NCI-H2107 (cell line): Measurements from ENCODE around the gene SERPINB8.
"Not testable (repeated sequence)": the region's sequence is repeated elsewhere in the genome, so short reads cannot be mapped to it uniquely, and the experiment has no call there.

ENCODE experiments used
- DNase-seq: peaks from one replicate; lab custom pipeline; 2025; lab: John Stamatoyannopoulos, UW

SERPINB8 gene, protein sequence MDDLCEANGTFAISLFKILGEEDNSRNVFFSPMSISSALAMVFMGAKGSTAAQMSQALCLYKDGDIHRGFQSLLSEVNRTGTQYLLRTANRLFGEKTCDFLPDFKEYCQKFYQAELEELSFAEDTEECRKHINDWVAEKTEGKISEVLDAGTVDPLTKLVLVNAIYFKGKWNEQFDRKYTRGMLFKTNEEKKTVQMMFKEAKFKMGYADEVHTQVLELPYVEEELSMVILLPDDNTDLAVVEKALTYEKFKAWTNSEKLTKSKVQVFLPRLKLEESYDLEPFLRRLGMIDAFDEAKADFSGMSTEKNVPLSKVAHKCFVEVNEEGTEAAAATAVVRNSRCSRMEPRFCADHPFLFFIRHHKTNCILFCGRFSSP

DNA sequence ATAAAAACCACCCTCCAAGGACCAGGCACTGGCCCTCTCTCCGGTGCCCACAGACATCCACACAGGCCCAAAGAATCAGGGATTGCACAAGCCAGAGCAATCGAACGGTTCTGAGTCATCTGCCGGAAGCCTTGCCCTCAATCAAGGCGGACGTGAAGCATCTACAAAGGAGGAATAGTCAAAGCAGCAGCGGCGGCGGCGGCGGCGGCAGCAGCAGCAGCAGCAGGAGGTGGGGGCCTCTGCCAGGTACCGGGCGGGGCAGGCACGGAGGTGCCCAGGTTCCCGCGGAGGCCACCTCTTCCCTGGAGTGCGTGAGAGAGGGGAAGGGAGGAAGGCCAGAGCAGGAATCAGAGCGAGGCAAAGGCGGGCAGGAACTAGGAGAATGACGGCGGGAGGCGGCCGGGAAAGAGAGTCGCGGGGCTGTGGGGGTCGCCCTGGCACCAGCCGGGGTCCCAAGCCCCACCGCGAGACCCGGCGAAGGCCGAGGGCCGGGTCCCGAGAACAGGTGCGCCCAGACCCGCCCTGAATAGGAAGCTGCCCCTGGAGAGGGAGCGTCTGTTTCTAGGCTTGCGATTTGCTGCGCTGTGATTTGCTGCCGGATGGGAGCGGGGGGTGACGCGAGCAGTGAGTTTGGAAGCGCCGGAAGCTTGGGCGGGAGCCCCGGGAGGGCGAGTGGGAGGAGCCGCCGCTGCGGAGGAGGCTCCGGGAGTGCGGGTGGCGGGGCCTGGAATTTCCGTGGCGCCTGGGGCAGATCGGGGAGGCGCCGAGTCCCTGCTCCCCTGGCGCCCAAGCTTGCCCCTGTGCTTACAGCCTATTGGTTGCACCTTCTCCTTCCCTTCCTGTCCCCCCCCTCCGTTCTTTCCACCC, at the start of gene SERPINB8:
Gene SERPINB8 (plus strand): TSS at position 140 of the 867 bp plus-strand sequence. CDS start 8,228 bp downstream, outside the sequence.
- DNase-seq: peak; percentile 95

DNA sequence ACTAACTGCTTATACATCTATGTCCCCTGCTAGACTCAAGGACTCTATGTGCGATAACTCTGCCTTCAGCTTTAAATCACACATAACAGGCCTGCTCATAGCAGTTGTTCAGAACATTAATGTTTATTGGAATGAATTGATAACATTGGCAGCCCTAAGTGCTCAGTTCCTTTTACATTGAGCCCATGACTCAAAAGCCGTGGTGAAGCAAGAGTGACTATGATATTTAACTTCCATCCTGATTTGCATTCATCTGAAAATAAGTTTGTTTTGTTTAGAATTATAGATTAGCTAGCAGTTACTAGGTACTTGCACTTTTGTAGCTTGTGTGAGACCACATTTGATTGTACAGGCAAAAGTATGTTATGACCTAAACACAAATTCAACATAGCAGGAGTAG, 47.8 kb upstream of the SERPINB8 start:
- DNase-seq: no peak

DNA sequence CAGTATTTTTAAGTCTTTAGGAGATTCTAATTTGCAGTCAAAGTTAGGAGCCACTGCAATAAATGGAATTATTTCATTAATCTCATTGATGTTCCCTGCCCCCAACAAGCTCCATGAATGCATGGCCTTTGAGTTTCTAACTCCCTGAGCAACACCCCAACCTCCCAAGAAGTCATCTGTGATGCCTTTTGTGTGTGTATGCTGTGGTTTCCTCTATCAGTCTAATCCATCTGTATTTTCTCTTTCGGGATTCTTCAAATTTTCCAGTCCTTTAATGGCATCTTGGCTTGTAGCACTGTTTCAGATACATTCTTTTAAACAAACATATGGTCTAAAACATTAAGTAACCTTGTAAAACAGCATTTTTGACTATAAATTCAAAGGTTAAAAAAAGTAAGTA, 45.3 kb upstream of the SERPINB8 start:
- no peak for DNase-seq

DNA sequence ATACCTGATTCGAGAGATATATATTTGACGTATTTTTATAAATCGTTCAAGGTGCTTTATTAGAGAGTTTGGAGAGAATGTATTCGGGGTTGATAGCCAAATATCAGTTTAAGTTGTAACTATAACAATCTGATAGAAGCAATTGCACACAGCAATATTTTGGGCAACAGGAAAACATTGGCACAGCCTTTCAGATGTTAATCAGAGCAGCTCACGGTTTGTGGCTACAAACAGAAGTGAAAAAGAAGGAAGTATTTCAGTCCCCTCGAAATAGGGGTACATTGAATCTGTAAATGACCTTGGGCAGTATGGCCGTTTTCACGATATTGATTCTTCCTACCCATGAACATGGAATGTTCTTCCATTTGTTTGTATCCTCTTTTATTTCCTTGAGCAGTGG, 41.5 kb upstream of the SERPINB8 start:
- no peak for DNase-seq

DNA sequence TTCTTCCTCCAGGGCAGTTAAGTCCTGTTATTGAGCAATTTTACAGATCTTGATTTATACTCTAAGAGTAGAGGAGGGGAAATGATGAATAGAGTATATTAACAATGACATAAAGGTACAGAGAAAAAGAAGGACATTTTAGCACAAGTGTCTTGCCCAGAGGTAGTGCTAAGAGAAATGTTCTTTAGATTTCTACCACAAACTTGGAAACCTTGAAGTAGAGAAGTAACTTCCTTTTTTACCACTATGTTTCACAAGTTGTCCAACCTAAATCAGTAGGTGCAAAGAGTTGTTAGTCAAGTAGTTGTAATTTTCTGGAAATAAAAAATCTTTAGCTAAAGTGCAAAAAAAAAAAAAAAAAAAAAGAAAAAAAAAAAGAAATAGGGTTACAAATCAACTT, 40.5 kb upstream of the SERPINB8 start:
- DNase-seq: not testable (repeated sequence)

DNA sequence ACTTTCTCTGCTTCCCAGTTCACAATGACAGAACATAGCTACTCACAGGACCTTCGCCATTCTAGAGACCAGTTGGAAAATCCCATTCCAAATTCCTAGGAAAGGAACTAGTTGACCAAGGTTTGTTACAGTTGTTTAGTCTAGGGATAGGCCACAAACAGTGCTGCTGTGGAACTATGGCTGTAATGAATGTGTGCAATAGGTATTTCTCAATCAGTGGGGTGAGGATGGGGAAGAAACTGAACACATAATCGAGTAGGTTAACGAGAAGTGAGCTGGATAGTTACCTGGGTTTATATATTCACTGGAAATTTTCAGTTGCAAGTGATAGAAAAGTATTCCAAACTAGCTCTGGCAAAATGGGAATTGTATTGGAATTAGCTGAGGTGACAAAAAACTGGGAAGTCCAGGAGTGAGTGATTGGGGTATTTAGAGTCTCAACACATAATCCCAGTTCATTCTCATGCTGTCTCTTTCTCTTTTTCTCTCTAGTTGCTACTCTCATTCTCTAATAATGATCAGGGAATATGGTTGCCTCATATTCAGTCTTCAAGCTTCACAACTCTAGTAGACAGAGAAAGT, 39.0 kb upstream of the SERPINB8 start:
- no peak for DNase-seq

DNA sequence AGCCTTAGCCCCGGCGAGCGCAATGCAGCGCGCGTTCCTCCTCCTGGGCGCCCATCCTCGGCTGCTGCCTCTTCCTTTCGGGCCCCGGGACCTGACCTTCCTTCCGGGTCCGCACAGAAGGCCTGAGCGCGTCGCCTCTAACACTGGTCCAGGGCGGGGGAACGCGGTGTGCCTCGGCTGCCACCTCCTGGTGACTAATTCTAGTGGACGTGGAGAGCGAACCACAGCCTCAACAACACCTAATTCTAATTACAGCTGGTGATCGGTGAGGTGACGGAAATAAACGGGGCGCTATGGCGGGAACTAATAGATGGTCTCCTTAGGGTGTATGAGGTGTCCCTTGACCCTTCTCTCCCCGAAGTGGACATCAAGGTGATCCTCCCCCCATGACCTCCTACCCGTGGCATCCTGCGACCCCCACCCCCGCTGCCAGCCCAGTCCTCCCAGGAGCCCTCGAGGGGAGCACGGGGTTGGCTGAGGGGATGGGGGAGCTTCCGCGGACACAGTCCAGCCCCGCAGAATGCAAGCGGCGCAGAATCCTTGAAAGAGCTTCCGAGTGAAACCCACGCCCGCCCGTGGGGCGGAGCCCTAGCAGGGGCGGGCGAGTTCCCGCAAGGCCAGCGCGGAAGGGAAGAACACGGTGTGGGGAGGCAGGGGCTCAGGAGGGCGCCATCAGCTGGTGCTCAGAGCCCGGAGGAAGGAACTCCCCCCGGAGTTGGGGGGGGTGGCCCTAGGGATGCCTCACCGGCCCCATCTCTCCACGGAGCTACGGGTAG, 33.5 kb upstream of the SERPINB8 start:
- peak; percentile 77 for DNase-seq

DNA sequence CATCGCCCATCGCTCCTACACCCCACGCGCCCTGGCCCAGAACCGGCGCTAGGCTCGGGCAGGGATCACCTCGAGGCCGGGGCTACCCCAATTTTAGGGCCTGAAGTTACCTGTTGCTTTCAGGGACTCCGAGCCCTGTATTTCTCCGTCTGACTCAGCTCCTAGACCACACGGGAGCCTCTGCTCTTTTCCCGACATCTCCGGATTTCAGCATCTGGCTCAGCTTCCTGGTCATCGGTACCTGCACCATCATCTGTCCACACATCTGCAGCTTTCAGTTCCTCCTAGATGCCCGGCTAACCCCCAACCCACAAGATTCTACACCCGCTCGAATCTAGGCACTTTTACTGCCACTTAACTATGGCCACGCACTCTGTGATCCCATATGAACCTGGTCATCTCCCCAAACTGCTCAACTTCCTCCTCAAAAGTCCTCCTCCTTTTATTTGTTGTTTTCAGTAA, 32.9 kb upstream of the SERPINB8 start:
- no peak for DNase-seq

DNA sequence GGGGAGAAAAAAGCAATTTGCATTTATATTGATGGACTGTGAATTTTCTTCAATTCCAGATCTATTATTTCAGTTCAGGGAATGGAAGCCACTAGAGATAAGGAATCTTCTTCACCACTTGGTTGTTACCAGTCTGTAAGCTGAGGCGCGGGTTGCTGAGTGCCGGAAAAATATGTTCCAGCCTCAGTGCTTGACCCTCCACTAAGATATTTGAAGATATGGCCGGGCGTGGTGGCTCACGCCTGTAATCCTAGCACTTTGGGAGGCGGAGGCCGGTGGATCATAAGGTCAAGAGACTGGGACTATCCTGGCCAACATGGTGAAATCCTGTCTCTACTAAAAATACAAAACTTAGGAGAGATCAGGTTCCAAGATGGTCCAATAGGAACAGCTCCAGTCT, 29.9 kb upstream of the SERPINB8 start:
- no peak for DNase-seq

DNA sequence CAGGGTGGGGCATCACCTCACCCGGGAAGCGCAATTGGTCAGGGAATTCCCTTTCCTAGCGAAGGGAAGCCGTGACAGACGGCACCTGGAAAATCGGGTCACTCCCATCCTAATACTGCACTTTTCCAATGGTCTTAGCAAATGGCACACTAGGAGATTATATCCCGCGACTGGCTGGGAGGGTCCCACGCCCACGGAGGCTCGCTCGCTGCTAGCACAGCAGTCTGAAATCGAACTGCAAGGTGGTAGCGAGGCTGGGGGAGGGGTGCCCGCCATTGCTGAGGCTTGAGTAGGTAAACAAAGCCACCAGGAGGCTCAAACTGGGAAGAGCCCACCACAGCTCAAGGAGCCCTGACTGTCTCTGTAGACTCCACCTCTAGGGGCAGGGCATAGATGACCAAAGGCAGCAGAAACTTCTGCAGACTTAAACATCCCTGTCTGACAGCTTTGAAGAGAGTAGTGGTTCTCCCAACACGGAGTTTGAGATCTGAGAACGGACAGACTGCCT, 29.3 kb upstream of the SERPINB8 start:
- not testable (repeated sequence) for DNase-seq

DNA sequence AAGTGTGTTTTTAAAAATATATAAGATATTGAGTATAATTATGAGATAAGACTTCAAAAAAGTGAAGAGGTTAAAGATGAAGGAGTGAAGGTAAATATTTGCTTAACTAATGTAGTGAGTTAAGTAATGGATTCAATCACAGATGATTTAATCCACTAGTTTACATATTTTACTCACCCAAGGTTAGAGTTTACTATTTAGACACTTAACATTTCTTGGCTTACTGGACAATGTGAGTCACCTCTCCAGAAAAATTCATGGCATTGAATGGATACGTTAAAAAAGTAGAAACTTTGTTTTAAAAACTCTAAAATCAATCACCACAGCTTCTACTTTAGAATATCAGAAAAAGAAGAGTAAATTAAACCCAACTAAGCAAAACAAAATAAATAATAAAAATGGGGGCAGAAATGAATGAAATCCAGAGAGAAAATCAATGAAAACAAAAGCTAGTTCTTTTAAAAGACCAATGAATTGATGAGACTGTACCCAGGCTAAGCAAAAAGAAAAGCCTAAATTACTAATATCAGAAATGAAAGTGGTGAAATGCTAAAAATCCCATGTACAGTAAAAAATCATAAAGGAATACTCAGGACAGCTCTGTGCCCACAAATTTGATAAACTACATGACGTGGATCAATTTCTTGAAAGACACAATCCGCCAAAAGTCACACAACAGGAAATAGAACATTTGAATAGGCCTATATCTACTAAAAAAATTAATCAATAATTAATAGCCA, 22.7 kb upstream of the SERPINB8 start:
- no peak for DNase-seq

DNA sequence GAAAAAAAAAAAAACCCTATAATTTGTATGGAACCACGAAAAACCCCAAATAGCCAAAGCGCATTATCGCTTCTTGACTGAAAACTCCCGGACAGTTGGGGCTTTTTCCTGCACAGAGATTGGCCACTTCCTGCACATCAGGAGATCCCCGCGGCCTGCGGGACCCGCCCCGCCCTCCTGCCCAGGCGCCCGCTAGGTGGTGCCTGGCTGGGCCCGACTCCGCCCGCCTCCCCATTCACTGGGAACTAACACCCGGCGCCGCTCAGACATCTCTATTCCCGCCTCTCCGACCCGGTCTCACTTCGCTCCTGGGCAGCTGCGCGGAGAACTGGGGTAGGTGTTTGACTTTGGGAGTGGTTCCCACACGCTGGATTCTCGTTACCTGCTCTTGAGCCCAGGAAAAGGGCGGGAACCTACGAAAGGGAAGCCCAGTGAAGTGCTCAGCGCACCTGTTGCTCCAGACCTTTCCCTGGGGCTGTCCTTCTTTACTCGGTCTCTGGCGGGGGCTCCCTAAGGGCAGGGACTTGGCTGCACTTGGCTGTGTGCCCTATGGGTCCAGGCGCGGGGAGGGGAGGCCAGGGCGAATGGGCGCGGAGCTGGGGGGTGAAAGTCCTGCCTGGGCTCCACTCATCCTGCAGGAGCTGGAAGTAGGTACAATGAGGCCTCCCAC, 20.7 kb upstream of the SERPINB8 start, which contains the start of gene HMSD:
Gene HMSD (plus strand): TSS at position 234 of the 670 bp plus-strand sequence. CDS start 4,155 bp downstream, outside the sequence.
- peak; percentile 51 for DNase-seq

DNA sequence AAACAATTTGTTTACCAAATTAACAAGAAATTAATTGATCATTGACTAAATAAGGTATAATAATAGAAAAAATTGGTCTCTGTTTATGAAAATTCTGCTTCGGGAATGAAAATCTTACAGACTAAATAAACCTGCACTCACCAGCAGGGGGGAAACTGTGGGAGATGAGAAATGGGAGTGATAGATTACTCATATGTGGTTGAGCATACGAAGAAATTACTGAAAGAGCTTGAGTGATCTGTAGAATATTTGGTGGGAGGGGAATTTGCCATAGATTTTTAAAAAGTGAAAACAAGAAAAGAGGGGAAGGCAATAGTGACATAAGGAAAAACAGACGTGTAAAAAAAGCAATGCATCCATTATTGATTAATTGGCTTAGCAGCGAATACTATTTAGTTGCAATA, 18.6 kb upstream of the SERPINB8 start:
- no peak for DNase-seq

DNA sequence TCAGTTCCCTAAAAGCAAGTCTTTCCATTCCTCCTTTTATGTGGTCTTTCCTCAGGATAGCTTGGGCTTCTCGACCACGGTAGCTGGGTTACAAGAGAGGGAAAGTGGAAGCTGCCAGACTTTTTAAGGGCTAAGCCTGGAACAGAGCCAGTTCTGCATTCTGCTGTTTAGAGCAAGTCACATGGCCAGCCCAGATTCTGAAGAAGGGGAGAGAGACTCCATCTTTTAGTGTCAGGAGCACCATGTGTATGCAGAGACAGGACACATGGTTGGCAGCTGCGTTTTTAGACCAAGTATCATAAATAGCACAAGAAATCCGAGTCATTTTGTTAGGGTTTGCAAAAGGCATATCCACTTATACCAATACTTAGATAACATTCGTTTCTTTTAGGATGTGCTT, 16.1 kb upstream of the SERPINB8 start:
- DNase-seq: no peak

DNA sequence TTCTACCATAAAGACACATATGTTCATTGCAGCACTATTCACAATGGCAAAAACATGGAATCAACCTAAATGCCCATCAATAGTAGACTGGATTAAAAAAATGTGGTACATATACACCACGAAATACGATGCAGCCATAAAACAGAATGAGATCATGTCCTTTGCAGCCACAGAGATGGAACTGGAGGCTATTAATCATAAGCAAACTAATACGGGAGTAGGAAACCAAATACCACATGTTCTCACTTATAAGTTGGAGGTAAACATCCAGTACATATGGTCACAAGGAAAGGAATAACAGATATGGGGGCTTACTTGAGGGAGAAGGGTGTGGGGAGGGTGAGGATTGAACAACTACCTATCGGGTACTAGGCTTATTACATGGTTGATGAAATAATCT, 13.1 kb upstream of the SERPINB8 start:
- no peak for DNase-seq

DNA sequence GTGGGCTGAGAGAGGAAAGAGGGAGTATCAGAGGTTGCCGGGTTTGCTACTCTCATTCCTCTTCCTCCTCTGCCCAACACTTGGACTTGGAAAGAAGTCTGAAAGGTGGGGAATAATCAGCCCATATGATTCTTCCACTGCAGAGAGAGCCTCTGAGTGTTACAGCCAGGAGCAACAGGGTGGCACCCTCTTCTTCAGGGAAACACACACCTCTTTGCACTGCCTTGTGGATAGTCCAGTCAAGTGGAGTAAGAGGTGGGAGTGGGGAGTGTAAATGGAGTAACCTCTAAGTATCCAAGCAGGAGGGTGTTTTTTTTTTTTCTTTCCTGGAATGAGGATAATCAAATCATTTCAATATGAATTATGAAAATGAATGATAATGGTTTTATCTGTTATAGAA, 9.0 kb upstream of the SERPINB8 start:
- no peak for DNase-seq

DNA sequence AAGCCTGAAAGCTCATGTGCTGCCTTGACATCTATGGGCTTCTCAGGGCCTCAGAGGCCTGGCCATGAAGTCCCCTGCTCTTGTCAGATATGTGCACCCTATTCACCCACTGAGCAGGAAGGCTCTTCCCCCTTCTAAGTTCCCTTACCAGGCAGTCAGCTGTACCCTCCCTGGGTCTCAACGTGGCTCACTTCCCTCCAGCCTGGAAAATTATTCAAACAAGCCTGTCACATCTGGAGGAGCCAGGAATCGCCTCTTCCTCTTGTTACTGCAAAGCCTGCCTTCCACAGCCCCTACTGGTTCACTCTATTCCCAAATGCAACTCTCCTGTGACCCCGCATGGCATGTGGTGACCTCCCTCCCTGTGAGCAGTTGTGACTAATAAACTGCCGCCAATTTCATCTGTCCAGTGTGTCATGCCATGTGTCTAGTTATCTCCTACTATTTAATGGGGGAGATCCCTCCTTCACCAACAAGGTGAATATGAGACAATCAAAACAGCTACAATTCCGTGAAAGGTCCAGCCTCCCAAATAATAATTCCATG, 8.4 kb upstream of the SERPINB8 start:
- DNase-seq: no peak

DNA sequence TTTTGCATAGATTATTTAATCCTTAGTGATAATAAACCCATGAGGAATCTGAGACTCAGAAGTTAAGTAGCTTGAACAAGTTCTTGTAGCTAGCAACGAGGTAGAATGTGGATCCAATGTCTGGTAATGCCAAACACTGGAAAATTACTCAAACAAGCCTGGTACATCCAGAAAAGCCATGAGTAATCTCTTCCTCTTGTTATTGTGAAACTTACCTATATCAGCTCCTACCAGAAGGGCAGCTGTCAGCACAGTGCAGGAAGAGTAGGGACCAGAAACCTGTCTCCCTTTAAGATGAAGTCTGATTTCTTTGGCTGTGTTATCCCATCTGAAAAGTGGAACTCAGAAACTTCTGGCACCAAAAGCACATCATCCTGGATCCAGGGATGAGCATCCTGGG, 7.7 kb upstream of the SERPINB8 start:
- DNase-seq: no peak

DNA sequence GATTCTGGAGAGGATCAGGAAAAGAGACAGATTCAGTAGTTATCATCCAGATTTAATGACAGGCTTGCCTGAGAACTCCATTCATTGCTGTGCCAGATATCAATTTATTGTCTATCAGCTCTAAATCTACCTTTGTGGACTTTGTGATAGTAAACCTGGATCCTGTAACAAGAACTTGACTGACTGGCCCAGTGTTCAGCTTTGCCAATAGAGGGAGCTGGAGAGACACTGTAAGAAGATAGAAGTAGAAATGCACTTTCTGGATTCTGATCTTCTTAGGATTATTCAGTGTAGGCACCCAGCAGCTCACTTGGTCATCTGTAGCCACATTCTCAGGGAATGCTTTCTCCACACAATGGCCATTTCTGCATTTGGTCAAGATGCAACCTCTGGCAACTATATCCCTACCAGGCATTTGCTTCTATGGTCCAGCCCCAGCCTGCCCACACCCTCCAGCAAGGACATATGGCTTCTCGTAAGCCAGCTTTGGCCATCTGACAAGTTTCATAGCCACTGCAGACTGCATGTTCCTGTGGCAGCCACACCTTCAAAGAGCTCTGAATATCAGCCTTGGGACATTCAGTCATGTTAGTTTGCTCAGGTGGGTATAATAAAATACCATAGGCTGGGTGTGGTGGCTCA, 6.1 kb upstream of the SERPINB8 start:
- DNase-seq: peak; percentile 16
